Keratinocyte (primary cell): Measurements from ENCODE around the gene WSB1. TPM values are rescaled to one million over a fixed set of nuclear protein-coding genes. Genes with fewer than 3 reads are reported as not detected.

Experiments
- DNase-seq: peaks from one replicate; pipeline ENCODE4 v3.0.0-alpha.2; 2011; ENCODE audit warnings: low read depth, missing footprints, low spot score
- FAIRE-seq: peaks from 2 replicates; lab custom pipeline; 2011; peaks lifted over from hg19 to GRCh38; lab: Jason Lieb, UNC
- H2AFZ ChIP-seq: 2 replicates; pipeline ENCODE4 v1.6.0; 2012; ENCODE audit warnings: low read length, control low read depth, inconsistent platforms; ENCODE audit not compliant: control insufficient read depth
- H3K27ac ChIP-seq: 2 replicates; pipeline ENCODE4 v1.5.1; 2011; ENCODE audit warnings: low read length; ENCODE audit not compliant: control insufficient read depth, insufficient read depth
- H3K27me3 ChIP-seq: 3 replicates; pipeline ENCODE4 v1.6.0; 2011; ENCODE audit warnings: low read length; ENCODE audit not compliant: control insufficient read depth, insufficient read depth; ENCODE audit errors: extremely low read depth
- H3K36me3 ChIP-seq, 2 experiments: 2 replicates in 1 of 2; 3 replicates in 1 of 2; pipeline ENCODE4 v1.5.1; 2011; ENCODE audit warnings: low read length in 2 of 2, mild to moderate bottlenecking in 1 of 2; ENCODE audit not compliant: control insufficient read depth in 2 of 2, insufficient read depth in 2 of 2; ENCODE audit errors: extremely low read depth in 1 of 2
- H3K4me1 ChIP-seq: 3 replicates; pipeline ENCODE4 v1.5.1; 2011; ENCODE audit warnings: low read length; ENCODE audit not compliant: control insufficient read depth, insufficient read depth; ENCODE audit errors: extremely low read depth
- H3K4me2 ChIP-seq: 3 replicates; pipeline ENCODE4 v1.6.0; 2011; ENCODE audit warnings: low read depth, low read length; ENCODE audit not compliant: control insufficient read depth, insufficient read depth; ENCODE audit errors: extremely low read depth
- H3K4me3 ChIP-seq, 3 experiments: fragments of 200-600 bp in 1 of 3; sonication (generic) in 1 of 3; 2 replicates in 2 of 3; 3 replicates in 1 of 3; pipeline ENCODE4 v1.5.1; 2011 to 2016; ENCODE audit warnings: low read length in 3 of 3, mild to moderate bottlenecking in 3 of 3, control low read depth in 2 of 3, inconsistent platforms in 1 of 3, low read depth in 1 of 3, mixed read lengths in 1 of 3, mixed run types in 1 of 3, moderate library complexity in 1 of 3; ENCODE audit not compliant: control insufficient read depth in 2 of 3, insufficient read depth in 2 of 3; ENCODE audit errors: extremely low read depth in 1 of 3
- H3K79me2 ChIP-seq: 2 replicates; pipeline ENCODE4 v1.6.0; 2012; ENCODE audit warnings: low read length; ENCODE audit not compliant: control insufficient read depth, insufficient read depth
- H3K9ac ChIP-seq: 3 replicates; pipeline ENCODE4 v1.6.0; 2011; ENCODE audit warnings: low read length; ENCODE audit not compliant: control insufficient read depth, insufficient read depth; ENCODE audit errors: extremely low read depth
- H3K9me1 ChIP-seq: 3 replicates; pipeline ENCODE4 v1.6.0; 2011; ENCODE audit warnings: low read length; ENCODE audit not compliant: control insufficient read depth, insufficient read depth; ENCODE audit errors: extremely low read depth
- H3K9me3 ChIP-seq: 2 replicates; pipeline ENCODE4 v1.5.1; 2012; ENCODE audit warnings: low read depth, low read length; ENCODE audit not compliant: control insufficient read depth
- H4K20me1 ChIP-seq: 3 replicates; pipeline ENCODE4 v1.6.0; 2011; ENCODE audit warnings: low read length; ENCODE audit not compliant: control insufficient read depth, insufficient read depth; ENCODE audit errors: extremely low read depth
- CTCF ChIP-seq, 3 experiments: IDR thresholded peaks in 1 of 3; conservative IDR thresholded peaks in 1 of 3; optimal IDR thresholded peaks in 1 of 3; 2 replicates in 2 of 3; 3 replicates in 1 of 3; pipeline versions ENCODE3 to v1.5.1; 2011; ENCODE audit warnings: low read length in 3 of 3, mild to moderate bottlenecking in 3 of 3, moderate library complexity in 2 of 3, control low read depth in 1 of 3, inconsistent platforms in 1 of 3; ENCODE audit not compliant: insufficient read depth in 2 of 3; ENCODE audit errors: extremely low read depth in 1 of 3
- EZH2 ChIP-seq: IDR thresholded peaks from one replicate; pipeline ENCODE4 v1.6.1; 2012; ENCODE audit warnings: inconsistent platforms, mild to moderate bottlenecking, low read length, moderate library complexity
- dilution Hi-C: fragments of 300-500 bp; cut with MboI; formaldehyde crosslinking; loops from one replicate; pipeline ENCODE4 v1.7.0; 2020; ENCODE audit warnings: low sequenced_read_pairs; ENCODE audit not compliant: extremely low pct_ligation_motif_present
- polyA plus RNA-seq, 5 experiments: library from polyadenylated mRNA; depleted of rRNA in 3 of 5; stranded (reverse) in 3 of 5; stranded (forward) in 1 of 5; unstranded in 1 of 5; fragments of >200 nt; gene quantifications; 1 replicate in 1 of 5; 2 replicates in 3 of 5; 3 replicates in 1 of 5; pipeline versions ENCODE4 v1.2.1 to v1.2.3, GENCODE V29; 2011 to 2012; ENCODE audit warnings: missing spikeins in 2 of 5, low read depth in 1 of 5, low replicate concordance in 1 of 5

WSB1 gene
- polyA plus RNA-seq, 1 donor (not counting 4 experiments of a cell fraction or from before 2014, with no cell fraction given): 135 TPM

- H3K36me3 ChIP-seq: no peaks in the 10 kb centered on the region
- no peaks in the 10 kb centered on the region for H4K20me1 ChIP-seq
- DNase-seq (no peak), FAIRE-seq (no peak)
- H3K27me3 ChIP-seq: no peaks in the 10 kb centered on the region
- no peaks in the 10 kb centered on the region for H3K79me2 ChIP-seq
- dilution Hi-C loops: no loop called here
- H3K9me3 ChIP-seq: no peaks in the 10 kb centered on the region
- H3K9ac ChIP-seq: no peak overlapping the region
- no peak for TF ChIP-seq EZH2
- TF ChIP-seq CTCF (optimal IDR thresholded peaks at IDR 0.05 in 1 of 3, IDR thresholded peaks at IDR 0.05 in 1 of 3, conservative IDR thresholded peaks at IDR 0.05 in 1 of 3; ENCODE audit: extremely low read depth in 1 of 3, insufficient read depth in 2 of 3, low read length in 3 of 3): no peak
- H3K9me1 ChIP-seq: no peaks in the 10 kb centered on the region
- H3K4me3 ChIP-seq: no peak overlapping the region
- no peak overlapping the region for H3K4me2 ChIP-seq
- H3K27ac ChIP-seq: no peak overlapping the region
- no peaks in the 10 kb centered on the region for H3K4me1 ChIP-seq
- no peak overlapping the region for H2AFZ ChIP-seq
These were observed 66.6 kb downstream of the WSB1 start for GRCh38 chr17:27360507-27360906.

GRCh38 chr17:27361695-27362094 is 67.8 kb downstream of the WSB1 start:
- no peak overlapping the region for H3K4me2 ChIP-seq
- H3K27ac ChIP-seq: no peak overlapping the region
- dilution Hi-C loops: no loop called here
- no peaks in the 10 kb centered on the region for H3K9me3 ChIP-seq
- FAIRE-seq (no peak), DNase-seq (no peak)
- H3K9ac ChIP-seq: no peak overlapping the region
- no peaks in the 10 kb centered on the region for H3K79me2 ChIP-seq
- H4K20me1 ChIP-seq: no peaks in the 10 kb centered on the region
- H3K4me1 ChIP-seq: no peaks in the 10 kb centered on the region
- H3K27me3 ChIP-seq: no peaks in the 10 kb centered on the region
- no peak overlapping the region for H2AFZ ChIP-seq
- H3K4me3 ChIP-seq: no peak overlapping the region
- no peaks in the 10 kb centered on the region for H3K9me1 ChIP-seq
- no peak for TF ChIP-seq EZH2
- no peak for TF ChIP-seq CTCF (optimal IDR thresholded peaks at IDR 0.05 in 1 of 3, IDR thresholded peaks at IDR 0.05 in 1 of 3, conservative IDR thresholded peaks at IDR 0.05 in 1 of 3; ENCODE audit: extremely low read depth in 1 of 3, insufficient read depth in 2 of 3, low read length in 3 of 3)
- H3K36me3 ChIP-seq: no peaks in the 10 kb centered on the region
